GM12801 (cell line): ENCODE measurements around the gene AP3B2.

ENCODE experiments used
- CTCF ChIP-seq: IDR thresholded peaks from one replicate; pipeline ENCODE4 v1.5.1; 2011; ENCODE audit warnings: control low read depth; ENCODE audit not compliant: insufficient read length; ENCODE audit errors: extremely low read depth

The AP3B2 gene

GRCh38 chr15:82689147-82689546 is 20.5 kb downstream of the AP3B2 start:
- TF ChIP-seq CTCF = no peak

GRCh38 chr15:82688691-82689090 is 21.0 kb downstream of the AP3B2 start:
- no peak for TF ChIP-seq CTCF

GRCh38 chr15:82681371-82681770 is 28.3 kb downstream of the AP3B2 start:
- no peak for TF ChIP-seq CTCF

GRCh38 chr15:82680200-82681102 is 29.2 kb downstream of the AP3B2 start:
- TF ChIP-seq CTCF = no peak

GRCh38 chr15:82679626-82680199 is 30.0 kb downstream of the AP3B2 start:
- TF ChIP-seq CTCF = no peak

- TF ChIP-seq CTCF = no peak
These were observed 31.9 kb downstream of the AP3B2 start for GRCh38 chr15:82677720-82678323.

- no peak for TF ChIP-seq CTCF
These were observed 34.8 kb downstream of the AP3B2 start for GRCh38 chr15:82674873-82675272.
